ENCODE measurements around the gene OLFM3.

DNA sequence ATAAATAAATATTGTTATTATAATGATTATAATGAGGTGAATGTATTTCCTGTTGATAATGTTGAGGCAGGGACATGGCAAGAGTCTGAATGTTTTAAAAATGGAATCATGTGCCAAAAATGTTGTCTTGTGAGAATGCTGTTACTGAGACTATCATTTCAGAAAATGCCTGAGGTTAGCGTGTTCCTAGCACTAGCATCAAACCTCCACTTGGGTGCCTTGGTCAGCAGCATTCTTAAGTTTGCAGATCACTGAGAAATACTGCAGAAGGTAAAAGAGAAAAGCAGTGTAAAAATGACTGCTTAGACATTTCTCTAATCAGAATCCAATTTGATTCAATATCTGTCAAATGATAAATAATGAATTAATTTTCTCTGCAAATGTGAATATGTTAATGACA lies 50.8 kb downstream of the OLFM3 start:
- TF ChIP-seq CTCF (IDR thresholded peaks at IDR 0.05) (no peak), POLR2AphosphoS5 (IDR thresholded peaks at IDR 0.05) (no peak), POLR2A (IDR thresholded peaks at IDR 0.05; ENCODE audit: low read depth) (no peak)

All from esophagus muscularis mucosa (tissue), 3 donors.